ENCODE results near the gene CSRP2.

- TF ChIP-seq CTCF (IDR thresholded peaks at IDR 0.05) = no peak
- TF ChIP-seq POLR2AphosphoS5 (IDR thresholded peaks at IDR 0.05; ENCODE audit: low read depth, low read length) = no peak
- no peak for TF ChIP-seq SIN3A (IDR thresholded peaks at IDR 0.05; ENCODE audit: borderline replicate concordance, insufficient read depth, low read depth, low read length)
Measured at GRCh38 chr12:76813972-76814371, 64.8 kb downstream of the CSRP2 start.

Measured in Panc1 (cell line).